HepG2 (cell line): ENCODE data around the gene TOR4A. TPM values are rescaled to one million over a fixed set of nuclear protein-coding genes. Genes with fewer than 3 reads are reported as not detected.

Experiments
- ATAC-seq: fragments of 200-7000 bp; cut with Tn5 transposase; 3 replicates; pipeline ENCODE4 v1.9.1; 2020; ENCODE audit warnings: mild to moderate bottlenecking, moderate library complexity
- BruUV-seq: library from RNA; stranded (reverse); fragments of 400-500 nt; replicated peaks from 2 replicates; lab custom pipeline; 2021; lab: Mats Ljungman, UMichigan
- CTCF ChIA-PET: fragments of 300-600 bp; formaldehyde crosslinking; extraction: SDS; loops from one replicate; lab custom pipeline; 2021; ENCODE audit warnings: low total read pairs, inconsistent platforms, low intra/inter-chr PET ratio; lab: Yijun Ruan, JAX
- POLR2A ChIA-PET: fragments of 350-600 bp; sonication (Branson Sonifier 250); formaldehyde crosslinking; loops from one replicate; lab custom pipeline; 2020; ENCODE audit warnings: antibody characterized with exemption, inconsistent platforms; lab: Yijun Ruan, JAX
- DNase-seq: peaks from one replicate; pipeline ENCODE4 v3.0.0-alpha.2; 2015; ENCODE audit warnings: low spot score
- FAIRE-seq: peaks from 3 replicates; lab custom pipeline; 2011; peaks lifted over from hg19 to GRCh38; lab: Jason Lieb, UNC
- H2AFZ ChIP-seq: one replicate; pipeline ENCODE4 v1.6.1; 2011; ENCODE audit warnings: low read length, inconsistent platforms
- H3K27ac ChIP-seq: fragments of 300-600 bp; 3 replicates; pipeline ENCODE4 v1.8.0; 2011; ENCODE audit warnings: mixed run types, mild to moderate bottlenecking, mixed read lengths, low read length, inconsistent platforms; ENCODE audit not compliant: insufficient read depth; ENCODE audit errors: extremely low read length
- H3K27me3 ChIP-seq, 2 experiments: fragments of 200-600 bp in 1 of 2; 2 replicates in 1 of 2; 3 replicates in 1 of 2; pipeline versions ENCODE4 v1.6.0 to v1.8.0; 2011; ENCODE audit warnings: low read length in 2 of 2, mild to moderate bottlenecking in 2 of 2, moderate library complexity in 2 of 2, inconsistent platforms in 1 of 2; ENCODE audit not compliant: insufficient read depth in 2 of 2, control insufficient read depth in 1 of 2
- H3K36me3 ChIP-seq, 2 experiments: fragments of 200-600 bp in 1 of 2; replicated peaks in 1 of 2; 2 replicates in 1 of 2; 3 replicates in 1 of 2; pipeline versions ENCODE4 v1.5.1 to v1.8.0; 2011; ENCODE audit warnings: low read length in 2 of 2, inconsistent platforms in 1 of 2; ENCODE audit not compliant: insufficient read depth in 2 of 2, control insufficient read depth in 1 of 2
- H3K4me1 ChIP-seq: 2 replicates; pipeline ENCODE4 v1.5.1; 2012; ENCODE audit warnings: low read length, inconsistent platforms; ENCODE audit not compliant: insufficient read depth
- H3K4me2 ChIP-seq: 2 replicates; pipeline ENCODE4 v1.6.0; 2011; ENCODE audit warnings: low read depth, low read length, inconsistent platforms
- H3K4me3 ChIP-seq, 3 experiments: fragments of 200-600 bp in 1 of 3; sonication (generic), shearing (Covaris generic) in 1 of 3; replicated peaks in 1 of 3; 2 replicates each; pipeline ENCODE4 v1.5.1; 2011 to 2016; ENCODE audit warnings: low read length in 3 of 3, inconsistent platforms in 2 of 3, low read depth in 2 of 3, mild to moderate bottlenecking in 2 of 3, control low read depth in 1 of 3, mixed read lengths in 1 of 3; ENCODE audit not compliant: insufficient read depth in 1 of 3
- H3K79me2 ChIP-seq: one replicate; pipeline ENCODE4 v1.6.1; 2011; ENCODE audit warnings: low read length, inconsistent platforms; ENCODE audit not compliant: insufficient read depth
- H3K9ac ChIP-seq: 2 replicates; pipeline ENCODE4 v1.6.0; 2011; ENCODE audit warnings: mild to moderate bottlenecking, low read depth, low read length, inconsistent platforms; ENCODE audit not compliant: insufficient read depth
- H3K9me3 ChIP-seq: 2 replicates; pipeline ENCODE4 v1.5.1; 2012; ENCODE audit warnings: mild to moderate bottlenecking, low read length
- H4K20me1 ChIP-seq: 2 replicates; pipeline ENCODE4 v1.6.0; 2011; ENCODE audit warnings: inconsistent platforms, mild to moderate bottlenecking, low read length, moderate library complexity; ENCODE audit not compliant: insufficient read depth
- GABPA ChIP-seq, 2 experiments: IDR thresholded peaks; 2 replicates each; pipeline ENCODE4 v1.6.1; 2011 to 2016; ENCODE audit warnings: low read depth in 2 of 2, low read length in 1 of 2, missing biosample characterization in 1 of 2, missing genetic modification characterization in 1 of 2
- GPBP1L1 ChIP-seq: sonication (generic); formaldehyde crosslinking; IDR thresholded peaks from 2 replicates; pipeline ENCODE4 v1.5.0; 2020; ENCODE audit warnings: mild to moderate bottlenecking, missing genetic modification reagents
- IKZF4 ChIP-seq: sonication (generic); formaldehyde crosslinking; IDR thresholded peaks from 2 replicates; pipeline ENCODE4 v1.5.1; 2020; ENCODE audit warnings: borderline replicate concordance, mild to moderate bottlenecking, low read depth, missing genetic modification reagents; ENCODE audit errors: not compliant biosample characterization
- KDM5B ChIP-seq: sonication (generic); formaldehyde crosslinking; IDR thresholded peaks from 2 replicates; pipeline ENCODE4 v1.4.0; 2020; ENCODE audit warnings: missing genetic modification reagents, mild to moderate bottlenecking, borderline replicate concordance
- NFIC ChIP-seq: IDR thresholded peaks from 2 replicates; pipeline ENCODE4 v1.6.1; 2012; ENCODE audit warnings: mild to moderate bottlenecking, low read length, inconsistent platforms
- NFKBIZ ChIP-seq: IDR thresholded peaks from 2 replicates; pipeline ENCODE4 v1.6.1; 2018; ENCODE audit warnings: missing genetic modification reagents, missing compliant biosample characterization
- PBX3 ChIP-seq: sonication (generic); formaldehyde crosslinking; IDR thresholded peaks from 2 replicates; pipeline ENCODE4 v1.8.1; 2023; ENCODE audit warnings: missing genetic modification reagents, inconsistent platforms, borderline replicate concordance
- RBM22 ChIP-seq: fragments of 200-400 bp; formaldehyde crosslinking; optimal IDR thresholded peaks from 2 replicates; pipeline ENCODE3; 2017; ENCODE audit warnings: mild to moderate bottlenecking, low read length, moderate library complexity
- TIGD3 ChIP-seq: sonication (generic); formaldehyde crosslinking; IDR thresholded peaks from 2 replicates; pipeline ENCODE4 v1.5.1; 2020; ENCODE audit warnings: mild to moderate bottlenecking, missing genetic modification reagents, borderline replicate concordance
- ZNF512B ChIP-seq: sonication (generic); formaldehyde crosslinking; IDR thresholded peaks from 2 replicates; pipeline ENCODE4 v1.5.1; 2020; ENCODE audit warnings: missing genetic modification reagents, mild to moderate bottlenecking, borderline replicate concordance
- ZNF574 ChIP-seq: sonication (generic); formaldehyde crosslinking; IDR thresholded peaks from 2 replicates; pipeline ENCODE4 v1.4.0; 2020; ENCODE audit warnings: missing genetic modification reagents
- ZNF660 ChIP-seq: sonication (generic); formaldehyde crosslinking; IDR thresholded peaks from 2 replicates; pipeline ENCODE4 v1.5.1; 2020; ENCODE audit warnings: mild to moderate bottlenecking, low read depth, missing genetic modification reagents, borderline replicate concordance
- ZNF777 ChIP-seq: sonication (generic); formaldehyde crosslinking; IDR thresholded peaks from 2 replicates; pipeline ENCODE4 v1.4.0; 2020; ENCODE audit warnings: missing genetic modification reagents
- WGBS: methylation state at CpG from one replicate; pipeline ENCODE4 v1.1.6; 2017; ENCODE audit warnings: low lambda C conversion rate; 5-methylcytosine and 5-hydroxymethylcytosine counted together
- in situ Hi-C: cut with HindIII; loops from 2 replicates; pipeline ENCODE4 v1.10.0; 2017; ENCODE audit warnings: low pct_unique_long_range_greater_than_20kb; ENCODE audit not compliant: extremely low pct_ligation_motif_present
- intact Hi-C: fragments of 100-400 bp; cut with micrococcal nuclease; formaldehyde crosslinking; loops from one replicate; pipeline ENCODE4 v1.10.0; 2022; ENCODE audit not compliant: unreplicated experiment
- polyA plus RNA-seq, 8 experiments: library from polyadenylated mRNA; depleted of rRNA in 3 of 8; stranded (reverse) in 7 of 8; unstranded in 1 of 8; fragments of >200 nt; fragmentation: Illumina TruSeq in 4 of 8; extraction: Trizol in 4 of 8; gene quantifications; 2 replicates each; pipeline versions ENCODE4 v1.2.1 to v1.2.3, GENCODE V29; 2011 to 2016; ENCODE audit warnings: low read depth in 4 of 8, missing spikeins in 1 of 8, mixed read lengths in 1 of 8; ENCODE audit not compliant: insufficient read depth in 1 of 8
- total RNA-seq, 5 experiments: library from RNA; depleted of rRNA; stranded (reverse); fragments of >200 nt; fragmentation: Illumina TruSeq; extraction: Trizol; gene quantifications; 2 replicates each; pipeline ENCODE4 v1.2.3, GENCODE V29; 2016; ENCODE audit warnings: low read depth in 1 of 5

Gene TOR4A
- total and polyA plus RNA-seq, 2 of the 13 experiments (the other 11 are each of a cell fraction or from before 2014, with no cell fraction given), result 11.1 to 14.2 TPM

GRCh38 chr9:137313956-137314560 lies 36.5 kb downstream of the TOR4A start:
- no peak for FAIRE-seq
- ChIA-PET POLR2A (no interaction called here), CTCF (no interaction called here)
- Histone ChIP-seq H3K36me3 (no peaks in the 10 kb centered on the region), H4K20me1 (no peaks in the 10 kb centered on the region), H2AFZ (no peak overlapping the region), H3K79me2 (no peaks in the 10 kb centered on the region), H3K27ac (no peak overlapping the region), H3K4me2 (peak overlapping the region; percentile 66), H3K9ac (no peak overlapping the region), H3K27me3 (peaks cover 21 to 69% of the 10 kb centered on the region in 2 experiments), H3K9me3 (no peaks in the 10 kb centered on the region), H3K4me3 (peak overlapping the region in 2 of 3 experiments; percentile 29 to 55; a peak in 3 of 6 replicates), H3K4me1 (peaks cover 52% of the 10 kb centered on the region)
- peak; percentile 16 for ATAC-seq
- no peak for DNase-seq
- in situ Hi-C loops, result no loop called here
- no TSS peak for BruUV-seq
- whole genome bisulfite sequencing, result 0% methylated on average over 4 of the region's 24 CpGs
- intact Hi-C loops, result no loop called here
- TF ChIP-seq ZNF512B (CRISPR knock-in tag) (no peak), ZNF574 (CRISPR knock-in tag) (peak; percentile 15; the same call in 1 of the 2 replicates), NFIC (no peak), NFKBIZ (no peak), PBX3 (CRISPR knock-in tag) (no peak), KDM5B (CRISPR knock-in tag) (peak; percentile 38; the same call in 1 of the 2 replicates), RBM22 (no peak), ZNF777 (CRISPR knock-in tag) (0 out of 2 replicates have a peak, but pooled peaks have one; percentile 18), IKZF4 (no peak), ZNF660 (CRISPR knock-in tag) (no peak), GPBP1L1 (CRISPR knock-in tag) (no peak), TIGD3 (CRISPR knock-in tag) (no peak), GABPA (IDR thresholded peaks at IDR 0.05; ENCODE audit: low read depth, low read length) (no peak), GABPA (CRISPR knock-in tag; IDR thresholded peaks at IDR 0.05; ENCODE audit: low read depth) (no peak)
